Bone marrow (tissue), 2 donors: ENCODE measurements around the gene AZIN2.
"Not testable (repeated sequence)": the region's sequence is repeated elsewhere in the genome, so short reads cannot be mapped to it uniquely, and the experiment has no call there.

Experiments used
- DNase-seq, 2 donors: peaks; one replicate each; lab custom pipeline; 2025; lab: John Stamatoyannopoulos, UW

Gene AZIN2

DNA sequence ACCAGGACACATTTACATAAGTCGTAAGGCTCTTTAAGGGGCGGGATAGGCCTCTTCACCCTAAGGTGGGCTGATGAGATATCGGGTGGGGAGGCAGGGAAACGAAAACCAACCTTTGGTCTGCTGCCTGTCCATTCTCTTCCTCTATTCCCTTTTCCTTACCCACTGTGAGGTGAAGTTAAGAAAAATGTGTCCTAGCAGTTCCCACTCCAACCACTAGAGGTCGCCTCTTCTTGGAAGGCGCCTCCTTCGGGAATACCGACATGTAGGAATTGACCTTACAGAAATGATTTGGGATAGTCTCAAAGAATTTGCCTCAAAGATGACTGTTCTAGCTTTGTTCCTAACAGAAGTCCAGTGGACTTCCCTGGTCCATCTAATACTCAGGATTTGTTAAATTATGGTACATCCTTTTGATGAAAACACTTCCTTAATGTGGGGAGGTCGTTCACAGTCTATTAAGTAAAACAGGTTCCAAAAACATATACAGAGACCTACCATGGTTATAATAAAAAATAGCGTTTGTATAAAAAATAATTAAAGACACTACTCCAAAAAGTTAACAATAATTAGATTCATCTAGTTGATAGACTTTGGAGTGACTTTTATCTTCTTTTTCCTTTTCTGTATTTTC is 14.1 kb downstream of the AZIN2 start:
- DNase-seq = no peak

DNA sequence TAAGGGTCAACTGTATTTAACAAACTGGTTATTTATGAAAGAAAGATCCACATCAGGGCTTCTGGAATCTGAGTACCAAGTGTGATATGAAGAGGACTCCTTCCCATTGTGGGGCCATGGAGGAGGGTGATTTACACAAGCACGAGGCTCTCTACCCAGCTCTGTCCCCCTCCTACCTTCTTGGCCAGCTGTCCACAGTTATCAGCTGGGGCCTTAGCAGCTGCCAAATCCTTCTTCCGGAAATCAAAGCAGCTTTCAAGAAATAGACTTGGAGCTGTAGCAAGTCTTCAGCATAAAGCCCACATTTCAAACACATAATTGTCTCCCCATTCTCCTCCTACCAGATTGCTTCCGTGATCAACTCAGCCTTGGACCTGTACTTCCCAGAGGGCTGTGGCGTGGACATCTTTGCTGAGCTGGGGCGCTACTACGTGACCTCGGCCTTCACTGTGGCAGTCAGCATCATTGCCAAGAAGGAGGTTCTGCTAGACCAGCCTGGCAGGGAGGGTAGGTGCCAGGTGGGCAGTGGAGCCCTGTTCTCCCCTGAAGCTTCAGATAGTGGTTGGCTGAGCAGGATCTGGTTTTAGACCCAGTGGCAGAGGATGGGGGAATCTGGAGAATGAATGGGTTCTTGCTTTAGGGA is 15.5 kb downstream of the AZIN2 start:
- no peak for DNase-seq

GRCh38 chr1:33097137-33097611 is 16.2 kb downstream of the AZIN2 start:
- no peak for DNase-seq

- no peak for DNase-seq
These were observed 16.8 kb downstream of the AZIN2 start for GRCh38 chr1:33097762-33098161.

GRCh38 chr1:33098371-33098770 is 17.4 kb downstream of the AZIN2 start:
- DNase-seq = no peak

- DNase-seq = peak in 1 of 2 donors; percentile 65
These were observed 18.6 kb downstream of the AZIN2 start for GRCh38 chr1:33099290-33100118.

GRCh38 chr1:33100119-33100415 is 19.1 kb downstream of the AZIN2 start:
- DNase-seq = not testable (repeated sequence)

DNA sequence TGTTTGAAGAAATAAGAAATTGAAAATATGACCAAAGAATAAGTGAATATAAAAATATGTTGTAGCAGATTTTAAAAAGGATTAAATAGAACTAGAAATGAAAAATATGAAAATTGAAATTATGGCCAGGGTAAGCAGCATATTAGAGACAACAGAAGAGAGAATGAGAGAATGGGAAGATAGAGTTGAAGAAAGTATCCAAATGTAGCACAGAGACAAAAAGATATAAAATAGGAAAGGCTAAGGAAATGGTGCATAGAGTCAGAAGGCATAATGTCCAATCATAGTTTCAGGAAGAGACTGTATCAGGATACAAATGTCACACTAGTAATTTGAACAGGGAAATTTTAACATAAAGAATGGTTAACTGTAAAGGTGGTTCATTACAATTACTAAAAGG is 29.5 kb downstream of the AZIN2 start:
- DNase-seq = no peak

DNA sequence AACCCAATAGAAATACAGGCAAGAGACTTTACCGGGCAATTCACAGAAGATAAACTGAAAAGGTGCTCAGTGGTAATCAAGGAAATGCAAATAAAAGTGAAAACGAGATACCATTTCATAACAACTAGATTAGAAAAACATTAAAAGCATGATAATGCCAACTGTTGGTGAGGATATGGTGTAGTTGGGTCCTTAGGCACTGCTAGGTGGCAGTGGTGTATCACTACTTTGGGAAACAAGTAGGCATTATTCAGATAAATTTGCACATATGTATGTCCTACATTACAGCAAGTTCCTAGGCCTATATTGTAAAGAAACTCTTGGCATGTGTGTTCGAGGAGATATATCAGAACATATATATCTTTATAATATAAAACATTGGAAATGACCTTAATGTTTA is 31.0 kb downstream of the AZIN2 start:
- no peak for DNase-seq

DNA sequence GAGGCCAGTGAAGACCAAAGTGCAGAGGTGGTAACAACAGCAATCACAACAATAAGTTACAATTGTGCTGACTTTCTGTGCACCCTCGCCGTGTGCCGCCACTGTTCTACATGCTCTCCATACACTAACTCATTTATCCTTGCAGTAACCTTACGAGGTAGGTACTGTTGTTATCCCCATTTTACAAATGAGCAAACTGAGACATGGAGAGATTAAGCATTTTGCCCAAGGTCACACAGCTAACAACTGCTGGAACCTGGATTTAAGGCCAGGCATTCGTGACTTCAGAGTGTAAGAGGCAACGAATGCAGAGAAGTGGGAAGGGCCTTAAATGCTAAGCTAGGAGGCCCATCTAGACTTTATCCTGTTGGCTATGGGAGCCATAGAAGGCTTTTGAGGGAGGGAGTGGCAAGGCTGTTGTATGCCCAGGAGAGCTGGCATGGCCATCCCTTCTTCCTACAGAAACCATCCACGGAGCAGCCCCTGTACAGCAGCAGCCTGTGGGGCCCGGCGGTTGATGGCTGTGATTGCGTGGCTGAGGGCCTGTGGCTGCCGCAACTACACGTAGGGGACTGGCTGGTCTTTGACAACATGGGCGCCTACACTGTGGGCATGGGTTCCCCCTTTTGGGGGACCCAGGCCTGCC is 36.6 kb downstream of the AZIN2 start:
- DNase-seq = no peak

- DNase-seq = no peak
These were observed 37.3 kb downstream of the AZIN2 start for GRCh38 chr1:33118274-33118673.

- no peak for DNase-seq
These were observed 38.1 kb downstream of the AZIN2 start for GRCh38 chr1:33119050-33119449.

GRCh38 chr1:33119532-33120217 is 38.7 kb downstream of the AZIN2 start:
- DNase-seq = no peak

GRCh38 chr1:33120436-33121231 is 39.7 kb downstream of the AZIN2 start:
- DNase-seq = no peak

DNA sequence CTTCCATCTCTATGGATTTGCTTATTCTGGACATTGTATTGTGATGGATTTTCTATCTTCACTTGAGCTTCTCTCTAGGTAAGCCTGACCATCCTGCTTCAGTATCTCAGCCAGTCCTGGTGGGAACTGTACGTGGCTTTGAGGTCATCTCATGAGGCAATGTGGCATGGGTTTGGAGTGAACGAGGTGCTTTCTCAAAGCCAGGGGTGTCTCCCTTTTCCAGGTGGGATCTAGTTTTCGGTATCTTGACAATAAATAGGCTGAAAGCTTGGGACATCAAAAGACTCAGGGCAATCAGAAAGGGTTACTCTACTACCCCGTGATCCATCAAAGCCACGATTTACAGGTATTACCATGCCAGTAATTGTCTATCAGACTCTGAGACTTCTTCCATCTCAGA is 40.8 kb downstream of the AZIN2 start:
- no peak for DNase-seq

DNA sequence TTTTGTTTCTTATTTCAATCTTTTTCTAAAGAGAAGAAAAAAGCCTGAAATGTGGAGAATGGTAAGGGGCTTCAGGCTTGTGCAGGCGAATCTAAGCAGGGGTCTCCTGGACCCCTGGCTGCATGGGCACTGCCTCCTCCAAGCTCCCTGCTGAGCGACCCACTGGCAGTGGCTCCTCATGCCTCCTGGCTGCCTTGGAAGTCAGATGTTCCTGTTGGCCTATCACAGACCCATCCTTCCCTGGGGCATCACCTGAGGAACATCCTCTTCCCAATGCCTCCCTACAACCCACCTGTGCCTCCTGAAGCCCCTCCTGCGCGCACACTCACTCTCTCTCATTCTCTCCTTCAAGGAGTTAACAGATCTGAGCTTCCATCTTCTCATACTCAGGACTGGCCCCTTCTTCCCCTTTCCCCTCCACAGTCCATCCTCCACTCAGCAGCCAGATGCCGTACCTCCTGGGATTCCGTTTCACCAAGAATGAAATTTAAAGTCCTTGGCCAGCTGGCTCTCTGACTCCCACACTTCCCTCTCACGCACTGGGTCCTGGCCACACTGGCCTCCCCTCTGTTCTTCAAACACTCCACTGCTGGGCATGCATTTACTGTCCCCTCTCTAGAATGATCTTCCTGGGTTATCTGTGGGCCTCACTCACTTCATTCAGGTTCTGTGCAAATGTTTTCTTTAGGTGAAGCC is 41.7 kb downstream of the AZIN2 start:
- no peak for DNase-seq

DNA sequence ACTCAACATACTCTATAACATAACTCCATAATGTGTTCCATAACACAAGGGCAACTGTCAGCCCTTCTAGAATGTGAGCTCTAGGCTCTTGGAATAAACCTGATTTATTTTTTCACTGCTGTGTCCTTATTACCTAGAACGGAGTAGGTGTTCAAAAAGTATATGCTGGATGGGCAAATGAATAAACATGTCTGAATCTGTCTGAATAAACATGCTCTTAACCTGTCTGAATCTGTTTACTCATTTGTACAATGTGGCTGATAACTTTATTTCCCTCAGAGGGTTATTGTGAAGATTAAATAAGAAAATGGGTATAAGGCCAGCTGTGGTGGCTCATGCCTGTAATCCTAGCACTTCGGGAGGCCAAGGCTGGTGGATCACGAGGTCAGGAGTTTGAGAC is 42.3 kb downstream of the AZIN2 start:
- no peak for DNase-seq

GRCh38 chr1:33124647-33125046 is 43.7 kb downstream of the AZIN2 start:
- DNase-seq = not testable (repeated sequence)

- no peak for DNase-seq
These were observed 45.6 kb downstream of the AZIN2 start for GRCh38 chr1:33126411-33127000.
